AG04449 (cell line): ENCODE results near the gene TFDP1.

Experiments
- CTCF ChIA-PET: fragments of 350-600 bp; formaldehyde crosslinking; extraction: SDS; loops from one replicate; lab custom pipeline; 2021; ENCODE audit warnings: antibody characterized with exemption; lab: Yijun Ruan, JAX
- POLR2A ChIA-PET: fragments of 400-600, 350-600 bp; formaldehyde crosslinking; extraction: SDS; loops from one replicate; lab custom pipeline; 2020; ENCODE audit warnings: antibody characterized with exemption, inconsistent platforms; lab: Yijun Ruan, JAX
- DNase-seq: peaks from one replicate; pipeline ENCODE4 v3.0.0-alpha.2; 2010; ENCODE audit warnings: low read depth, low spot score
- H3K4me3 ChIP-seq: 2 replicates; pipeline ENCODE4 v1.5.1; 2011; ENCODE audit warnings: low read depth, mild to moderate bottlenecking, control low read depth, low read length
- TF ChIP-seq, protein P1 (sequence below): IDR thresholded peaks from one replicate; pipeline ENCODE4 v1.5.1; 2011; ENCODE audit warnings: mild to moderate bottlenecking, moderate library complexity, low read length, control low read depth, inconsistent platforms; ENCODE audit not compliant: insufficient read depth; ENCODE audit errors: missing control alignments

The TFDP1 gene

GRCh38 chr13:113548171-113548641 lies 36.3 kb upstream of the TFDP1 start:
- no peak overlapping the region for H3K4me3 ChIP-seq
- ChIA-PET POLR2A (no interaction called here), CTCF (interaction anchor here (2.9 kb wide), 1 partner anchor 15 kb away, joined by 14 read pairs; no protein-coding TSS in a partner anchor)
- TF ChIP-seq, protein P1, sequence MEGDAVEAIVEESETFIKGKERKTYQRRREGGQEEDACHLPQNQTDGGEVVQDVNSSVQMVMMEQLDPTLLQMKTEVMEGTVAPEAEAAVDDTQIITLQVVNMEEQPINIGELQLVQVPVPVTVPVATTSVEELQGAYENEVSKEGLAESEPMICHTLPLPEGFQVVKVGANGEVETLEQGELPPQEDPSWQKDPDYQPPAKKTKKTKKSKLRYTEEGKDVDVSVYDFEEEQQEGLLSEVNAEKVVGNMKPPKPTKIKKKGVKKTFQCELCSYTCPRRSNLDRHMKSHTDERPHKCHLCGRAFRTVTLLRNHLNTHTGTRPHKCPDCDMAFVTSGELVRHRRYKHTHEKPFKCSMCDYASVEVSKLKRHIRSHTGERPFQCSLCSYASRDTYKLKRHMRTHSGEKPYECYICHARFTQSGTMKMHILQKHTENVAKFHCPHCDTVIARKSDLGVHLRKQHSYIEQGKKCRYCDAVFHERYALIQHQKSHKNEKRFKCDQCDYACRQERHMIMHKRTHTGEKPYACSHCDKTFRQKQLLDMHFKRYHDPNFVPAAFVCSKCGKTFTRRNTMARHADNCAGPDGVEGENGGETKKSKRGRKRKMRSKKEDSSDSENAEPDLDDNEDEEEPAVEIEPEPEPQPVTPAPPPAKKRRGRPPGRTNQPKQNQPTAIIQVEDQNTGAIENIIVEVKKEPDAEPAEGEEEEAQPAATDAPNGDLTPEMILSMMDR: no peak
- no peak for DNase-seq

DNA sequence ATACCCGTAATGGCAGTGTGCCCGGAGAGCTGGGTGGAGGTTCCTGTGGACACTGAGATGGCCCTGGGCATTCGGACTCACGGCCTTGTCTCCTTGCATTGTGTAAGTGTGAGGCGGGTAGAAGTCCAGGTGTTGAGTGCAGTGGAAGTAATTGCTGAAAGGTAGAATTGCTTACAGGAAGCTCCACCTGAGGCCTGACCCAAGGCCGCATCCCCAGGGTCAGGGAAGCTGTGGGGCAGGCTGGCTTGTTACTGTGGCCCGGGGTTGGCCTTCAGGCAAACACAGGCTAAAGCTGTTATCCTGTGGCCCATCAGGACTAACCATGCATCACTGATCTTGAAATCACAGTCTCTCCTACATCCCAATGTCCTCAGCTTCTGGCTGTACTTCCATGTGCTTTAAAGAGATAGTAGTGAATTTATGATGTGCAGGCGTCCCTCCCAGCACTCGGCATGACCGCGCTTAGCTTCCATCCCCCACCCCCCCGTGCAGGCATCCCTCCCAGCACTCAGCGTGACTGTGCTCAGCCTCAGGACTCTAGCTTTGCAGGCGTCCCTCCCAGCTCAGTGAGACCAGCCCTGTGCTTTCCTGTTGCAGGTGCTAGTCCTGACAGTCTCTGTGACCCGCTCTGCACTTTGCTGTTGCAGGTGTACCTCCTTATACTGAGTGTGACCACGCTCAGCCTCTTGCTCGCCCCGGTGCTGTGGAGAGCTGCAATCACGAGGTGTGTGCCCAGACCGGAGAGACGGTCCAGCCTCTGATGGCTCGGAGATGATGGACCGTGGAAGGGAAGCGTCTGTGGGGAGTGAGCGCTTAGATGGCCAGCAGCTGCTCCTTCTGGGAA lies 35.6 kb upstream of the TFDP1 start:
- H3K4me3 ChIP-seq: no peak overlapping the region
- CTCF ChIA-PET: interaction anchor here (2.9 kb wide), 1 partner anchor 14 kb away, joined by 14 read pairs; no protein-coding TSS in a partner anchor
- no peak for DNase-seq
- POLR2A ChIA-PET: no interaction called here
- TF ChIP-seq, protein P1: no peak

DNA sequence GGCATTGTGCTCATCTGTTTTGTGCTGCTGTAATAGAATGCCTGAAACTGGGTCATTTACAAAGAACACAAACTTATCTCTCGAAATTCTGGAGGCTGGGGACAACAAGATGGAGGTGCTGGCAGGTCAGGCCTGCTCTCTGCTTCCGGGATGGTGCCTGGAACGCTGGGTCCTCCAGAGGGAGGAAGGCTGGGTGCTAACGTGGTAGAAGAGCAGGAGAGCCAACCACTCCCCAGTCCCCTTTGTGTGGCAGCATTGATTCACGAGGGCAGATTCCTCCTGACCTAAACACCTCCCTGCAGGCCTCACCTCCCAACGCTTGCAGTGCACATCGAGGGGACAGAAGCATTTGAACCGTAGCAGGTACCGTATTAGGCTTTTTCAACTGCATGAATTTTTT lies 34.1 kb upstream of the TFDP1 start:
- no peak for DNase-seq
- H3K4me3 ChIP-seq: no peak overlapping the region
- TF ChIP-seq, protein P1: no peak
- ChIA-PET POLR2A (no interaction called here), CTCF (interaction anchor here (2.9 kb wide), 1 partner anchor 13 kb away, joined by 14 read pairs; no protein-coding TSS in a partner anchor)

DNA sequence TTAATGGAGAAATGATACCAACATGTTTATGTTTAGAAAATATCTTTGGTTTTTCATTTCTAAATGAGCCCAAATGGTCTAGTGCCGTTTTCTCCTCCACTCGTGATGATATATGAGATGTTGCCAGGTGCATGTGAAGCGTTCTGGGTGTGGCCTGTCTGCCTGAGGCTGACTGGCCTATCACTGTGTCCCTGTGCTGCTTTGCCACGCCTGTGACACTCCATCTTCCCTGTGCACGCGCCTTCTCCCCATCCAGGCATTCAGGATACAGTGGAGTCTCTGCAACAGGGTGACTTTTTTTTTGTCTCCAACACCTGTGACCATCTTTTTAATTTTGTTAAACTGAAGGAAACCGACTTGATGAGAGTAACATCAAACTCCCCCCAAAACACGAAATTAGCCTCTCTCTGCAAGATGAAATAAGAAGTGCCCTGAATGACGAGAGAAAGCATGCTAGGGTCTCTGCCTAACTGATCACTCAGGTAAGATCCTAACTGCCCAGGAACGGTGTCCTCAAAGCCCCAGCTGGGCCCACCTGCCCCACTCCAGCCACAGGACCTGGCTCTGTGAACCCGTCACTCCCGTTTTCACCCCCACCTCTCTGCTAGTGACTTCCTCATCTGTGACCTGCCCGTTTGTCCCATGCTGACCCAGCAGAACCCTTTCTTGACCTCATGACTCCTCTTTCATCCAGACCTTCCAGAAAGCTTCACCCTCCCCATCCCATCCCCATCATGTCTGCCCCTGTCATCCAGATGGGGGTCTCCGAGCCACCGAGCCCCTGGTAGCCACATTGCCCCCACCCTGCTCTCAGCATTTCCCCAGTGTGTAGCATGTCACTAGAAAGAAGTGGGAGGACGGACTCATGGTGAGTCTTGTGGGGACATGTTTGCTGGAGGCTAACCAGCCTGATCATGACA lies 33.2 kb upstream of the TFDP1 start:
- ChIA-PET POLR2A (no interaction called here), CTCF (interaction anchor here (1.4 to 2.9 kb wide), 2 partner anchors 11 to 12 kb away, joined by 10 to 14 read pairs; no protein-coding TSS in a partner anchor)
- DNase-seq: no peak
- TF ChIP-seq, protein P1: no peak
- H3K4me3 ChIP-seq: no peak overlapping the region

DNA sequence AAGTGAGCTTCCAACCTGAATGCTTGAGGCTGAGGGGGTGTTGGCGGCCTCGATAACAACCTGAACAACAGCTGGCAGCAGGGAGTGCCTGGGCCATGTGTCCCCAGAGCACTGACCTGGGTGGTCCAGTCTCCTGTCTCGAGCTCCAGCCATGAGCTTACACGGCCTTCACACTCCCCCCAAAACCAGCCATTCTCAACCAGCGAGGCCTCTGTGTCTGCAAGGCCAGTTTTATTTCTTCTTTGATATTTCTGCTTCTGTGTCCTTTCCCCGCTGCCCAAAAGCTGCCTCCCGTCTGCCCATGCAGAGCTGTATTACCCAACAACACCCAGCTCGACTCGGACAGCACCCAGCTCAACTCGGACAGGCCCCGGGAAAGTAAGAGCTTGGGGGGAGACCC lies 32.5 kb upstream of the TFDP1 start:
- H3K4me3 ChIP-seq: no peak overlapping the region
- CTCF ChIA-PET: interaction anchor here (1.4 kb wide), 1 partner anchor 11 kb away, joined by 10 read pairs; no protein-coding TSS in a partner anchor
- TF ChIP-seq, protein P1: no peak
- DNase-seq: no peak
- POLR2A ChIA-PET: no interaction called here
